HG03460 (cell line): ENCODE data around the gene TEX53.

Experiments used
- ATAC-seq: cut with Tn5 transposase; IDR thresholded peaks from one replicate; pipeline ENCODE4 v1.9.1; 2021; ENCODE audit not compliant: unreplicated experiment

TEX53 gene

GRCh38 chr9:114680259-114681001 is 22.8 kb upstream of the TEX53 start:
- no peak for ATAC-seq

- ATAC-seq = no peak
Measured at GRCh38 chr9:114678795-114679194, 21.2 kb upstream of the TEX53 start.

- ATAC-seq = no peak
Measured at GRCh38 chr9:114678130-114678529, 20.5 kb upstream of the TEX53 start.

- ATAC-seq = no peak
Measured at GRCh38 chr9:114677418-114677817, 19.8 kb upstream of the TEX53 start.

- no peak for ATAC-seq
Measured at GRCh38 chr9:114676901-114677300, 19.3 kb upstream of the TEX53 start.

- no peak for ATAC-seq
Measured at GRCh38 chr9:114674798-114675540, 17.4 kb upstream of the TEX53 start.

GRCh38 chr9:114674076-114674797 is 16.6 kb upstream of the TEX53 start:
- no peak for ATAC-seq

GRCh38 chr9:114671605-114672004 is 14.0 kb upstream of the TEX53 start:
- no peak for ATAC-seq

GRCh38 chr9:114669961-114670360 is 12.4 kb upstream of the TEX53 start:
- ATAC-seq = no peak

GRCh38 chr9:114668146-114668545 is 10.5 kb upstream of the TEX53 start:
- ATAC-seq = no peak

GRCh38 chr9:114666851-114667250 is 9.2 kb upstream of the TEX53 start:
- no peak for ATAC-seq

- ATAC-seq = no peak
Measured at GRCh38 chr9:114666401-114666800, 8.8 kb upstream of the TEX53 start.

- ATAC-seq = no peak
Measured at GRCh38 chr9:114664181-114664580, 6.6 kb upstream of the TEX53 start.

GRCh38 chr9:114662081-114662989 is 4.7 kb upstream of the TEX53 start:
- peak; percentile 76 for ATAC-seq

- no peak for ATAC-seq
Measured at GRCh38 chr9:114656301-114656700, 1.3 kb downstream of the TEX53 start.

- no peak for ATAC-seq
Measured at GRCh38 chr9:114655689-114656088, 1.9 kb downstream of the TEX53 start.

GRCh38 chr9:114653556-114654159 is 3.9 kb downstream of the TEX53 start:
- ATAC-seq = peak; percentile 67

- ATAC-seq = no peak
Measured at GRCh38 chr9:114652776-114653555, 4.6 kb downstream of the TEX53 start.

- ATAC-seq = no peak
Measured at GRCh38 chr9:114643896-114644295, 13.7 kb downstream of the TEX53 start.

GRCh38 chr9:114643001-114643400 is 14.6 kb downstream of the TEX53 start:
- no peak for ATAC-seq
